Measurements from ENCODE around the gene ENDOV.

Gene ENDOV

GRCh38 chr17:80432961-80433550, 18.1 kb downstream of the ENDOV start:
- no peak for DNase-seq

GRCh38 chr17:80433916-80434666, 19.1 kb downstream of the ENDOV start:
- DNase-seq: no peak

GRCh38 chr17:80437532-80437931, 22.6 kb downstream of the ENDOV start:
- no peak for DNase-seq

- DNase-seq: no peak
These were observed 23.8 kb downstream of the ENDOV start for GRCh38 chr17:80438806-80439205.

GRCh38 chr17:80439499-80439898, 24.5 kb downstream of the ENDOV start:
- DNase-seq: no peak

- DNase-seq: no peak
These were observed 26.2 kb downstream of the ENDOV start for GRCh38 chr17:80441133-80441578.

GRCh38 chr17:80441598-80442322, 26.8 kb downstream of the ENDOV start:
- no peak for DNase-seq

GRCh38 chr17:80442323-80442659, 27.3 kb downstream of the ENDOV start:
- DNase-seq: no peak

- DNase-seq: no peak
These were observed 27.8 kb downstream of the ENDOV start for GRCh38 chr17:80442764-80443163.

GRCh38 chr17:80443498-80443897, 28.5 kb downstream of the ENDOV start:
- DNase-seq: no peak

- peak; percentile 56 for DNase-seq
These were observed 29.1 kb downstream of the ENDOV start for GRCh38 chr17:80443916-80444643.

- no peak for DNase-seq
These were observed 29.6 kb downstream of the ENDOV start for GRCh38 chr17:80444644-80444979.

- DNase-seq: no peak
These were observed 30.2 kb downstream of the ENDOV start for GRCh38 chr17:80445007-80445725.

- no peak for DNase-seq
These were observed 30.8 kb downstream of the ENDOV start for GRCh38 chr17:80445726-80446110.

GRCh38 chr17:80446645-80447405, 31.9 kb downstream of the ENDOV start:
- DNase-seq: no peak

- no peak for DNase-seq
These were observed 32.8 kb downstream of the ENDOV start for GRCh38 chr17:80447790-80448189.

- DNase-seq: no peak
These were observed 34.4 kb downstream of the ENDOV start for GRCh38 chr17:80449194-80449929.

- DNase-seq: no peak
These were observed 35.1 kb downstream of the ENDOV start for GRCh38 chr17:80449930-80450576.

- no peak for DNase-seq
These were observed 36.3 kb downstream of the ENDOV start for GRCh38 chr17:80451104-80451775.
